ENCODE measurements around the gene LEAP2. TPM values are rescaled to one million over a fixed set of nuclear protein-coding genes. Genes with fewer than 3 reads are reported as not detected.

The LEAP2 gene
- total and polyA plus RNA-seq, 10 of the 15 experiments (the other 5 are each of a cell fraction or from before 2014, with no cell fraction given) = 1.9 to 8.8 (median 2.3) TPM

DNA sequence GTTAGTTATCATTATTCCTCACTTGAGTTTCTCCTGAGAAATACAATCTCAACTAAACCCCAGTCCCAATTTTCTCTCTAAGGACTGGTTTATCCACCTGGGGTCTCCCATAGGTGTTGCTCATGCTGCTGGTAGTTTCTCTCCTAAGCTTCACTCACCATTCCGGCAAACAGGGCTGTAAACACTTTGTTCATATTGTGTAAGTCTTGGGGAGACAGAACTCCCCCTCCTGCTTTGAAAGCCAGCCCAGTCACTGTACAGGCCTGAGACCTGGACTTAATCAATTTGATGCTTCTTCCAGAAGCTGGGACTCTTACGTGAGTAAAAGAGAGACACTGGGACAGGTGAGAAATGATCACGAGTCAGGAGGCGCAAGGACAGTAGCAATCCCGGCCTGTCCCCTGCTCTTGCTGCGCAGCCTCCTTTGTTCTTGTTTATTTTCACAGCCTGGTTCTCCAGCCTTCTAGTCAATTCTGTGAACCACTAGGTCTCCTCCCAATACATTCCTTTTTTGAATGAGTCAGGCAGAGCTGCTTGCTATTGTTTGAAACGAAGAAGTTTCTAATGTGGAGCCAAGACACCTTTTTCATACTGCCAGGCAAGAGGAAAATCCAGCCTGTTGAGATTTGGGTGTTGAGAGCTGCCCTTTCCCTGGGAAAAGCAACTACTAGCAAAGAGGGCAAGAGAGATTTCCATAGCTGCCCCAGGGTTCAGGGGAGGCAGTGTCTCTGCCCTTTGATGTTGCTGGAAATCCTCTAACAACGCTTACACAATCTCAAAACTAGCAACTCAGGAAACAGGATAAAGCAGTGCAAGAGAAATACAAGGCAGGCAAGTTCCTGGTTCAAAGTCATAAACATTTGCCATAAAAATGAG, 33.8 kb upstream of the LEAP2 start:
- H2AFZ ChIP-seq (ENCODE audit: control insufficient read depth, low read depth, low read length) = no peak overlapping the region
- 83% methylated on average over 8 of the region's 8 CpGs for WGBS (ENCODE audit: insufficient coverage, insufficient replicate concordance, low lambda C conversion rate, missing lambda C conversion rate)

More for the DNA sequence above, 33.8 kb upstream of the LEAP2 start:
- Histone ChIP-seq H3K4me2 (ENCODE audit: control insufficient read depth, insufficient read depth) (no peak overlapping the region), H4K20me1 (ENCODE audit: control insufficient read depth, insufficient read depth) (no peaks in the 10 kb centered on the region), H3K36me3 (ENCODE audit: control insufficient read depth in 2 of 2, insufficient read depth in 2 of 2, low read length in 1 of 2) (no peaks in the 10 kb centered on the region), H3K27me3 (replicated peaks in 1 of 2; ENCODE audit: control insufficient read depth in 2 of 2, insufficient read depth in 2 of 2, low read length in 1 of 2) (no peaks in the 10 kb centered on the region), H3K4me1 (ENCODE audit: control insufficient read depth, insufficient read depth, low read length) (no peaks in the 10 kb centered on the region), H3K9ac (ENCODE audit: control insufficient read depth, insufficient read depth, low read length) (no peak overlapping the region), H3K9me3 (replicated peaks; ENCODE audit: control insufficient read depth, insufficient read depth, low read length) (no peaks in the 10 kb centered on the region), H3K27ac (ENCODE audit: control insufficient read depth, insufficient read depth) (no peak overlapping the region), H3K4me3 (no peak overlapping the region), H3K79me2 (ENCODE audit: control insufficient read depth, insufficient read depth, low read length) (no peaks in the 10 kb centered on the region)
- ChIA-PET POLR2A (no interaction called here), CTCF (interaction anchor here (0.6 to 0.9 kb wide), 2 partner anchors 22 to 132 kb away, joined by 3 read pairs; no protein-coding TSS in a partner anchor), RAD21 (ENCODE audit: unreplicated experiment) (no interaction called here), SMC1A (ENCODE audit: uncharacterized antibody, unreplicated experiment) (interaction anchor here (1.0 kb wide), 1 partner anchor 200 kb away, joined by 4 read pairs; no protein-coding TSS in a partner anchor)
- BruUV-seq (replicated peaks) = no TSS peak
- TF ChIP-seq SUPT20H (IDR thresholded peaks at IDR 0.05; ENCODE audit: borderline replicate concordance, control insufficient read depth, low read depth, low read length) = no peak
- TF ChIP-seq ATF3 (IDR thresholded peaks at IDR 0.05; ENCODE audit: borderline replicate concordance, extremely low read depth, low read depth, low read length) = no peak
- no peak for TF ChIP-seq IKZF2 (IDR thresholded peaks at IDR 0.05)
- no peak for TF ChIP-seq MLLT1 (IDR thresholded peaks at IDR 0.05)
- no peak for TF ChIP-seq SMARCA5 (IDR thresholded peaks at IDR 0.05)
- TF ChIP-seq GABPA (IDR thresholded peaks at IDR 0.05; ENCODE audit: low read depth) = no peak
- in situ Hi-C loops (cut with MboI) (no loop called here), intact Hi-C loops (cut with micrococcal nuclease; ENCODE audit: unreplicated experiment) (no loop called here)
- DNase-seq (ENCODE audit: low read depth, low spot score) (no peak), ATAC-seq (no peak), FAIRE-seq (no peak)

Data from GM12878 (cell line).